Measurements from ENCODE around the gene AZIN2. TPM values are rescaled to one million over a fixed set of nuclear protein-coding genes. Genes with fewer than 3 reads are reported as not detected.

AZIN2 gene
- total RNA-seq (4.9 TPM), polyA plus RNA-seq (ENCODE audit: insufficient read depth, low read depth, low replicate concordance) (7.5 TPM)
- long read RNA-seq, donor 1, partial matches to known transcripts = 0 of 1 reads
- long read RNA-seq, donor 1, other reads (novel, unspliced or antisense) = 0 of 1 reads
- long read RNA-seq, donor 2 = 0 reads
- long read RNA-seq, donor 3 = 0 reads
- long read RNA-seq, donor 4 = 0 reads
- long read RNA-seq, donor 5 = 0 reads
- long read RNA-seq, donor 6 = 0 reads
- long read RNA-seq, donor 7, partial matches to known transcripts = 1 of 4 reads
- long read RNA-seq, donor 7, other reads (novel, unspliced or antisense) = 3 of 4 reads
- long read RNA-seq, donor 8, partial matches to known transcripts = 0 of 1 reads
- long read RNA-seq, donor 8, other reads (novel, unspliced or antisense) = 0 of 1 reads
- long read RNA-seq, donor 9 = 0 reads
- long read RNA-seq, donor 10 = 0 reads

GRCh38 chr1:33080885-33081553, at the start of gene AZIN2:
Gene AZIN2, plus strand, starts transcription at chr1:33081153. Its CDS starts 1,097 bp downstream, at chr1:33082250.
- Histone ChIP-seq H3K36me3 (ENCODE audit: control insufficient read depth in 2 of 3, insufficient read depth in 3 of 3, low read length in 3 of 3) (no peaks in the 10 kb centered on the region), H3K4me3 (ENCODE audit: low read length in 3 of 3) (peak within 1 kb of the TSS; percentile 86 to 95 (median 89)), H3K9ac (ENCODE audit: low read length in 3 of 3) (peak within 1 kb of the TSS; percentile 75 to 92 (median 83)), H3K9me3 (ENCODE audit: control insufficient read depth in 2 of 3, insufficient read depth in 1 of 3, low read length in 3 of 3) (no peaks in the 10 kb centered on the region), H3K27ac (ENCODE audit: low read depth in 2 of 2, low read length in 2 of 2) (peak within 1 kb of the TSS in 1 of 2 donors; percentile 6), H3K27me3 (ENCODE audit: control insufficient read depth, insufficient read depth, low read length) (no peaks in the 10 kb centered on the region), H3K4me1 (ENCODE audit: control insufficient read depth in 2 of 3, insufficient read depth in 2 of 3, low read depth in 1 of 3, low read length in 3 of 3) (peaks cover 0 to 12% (median 12%) of the 10 kb centered on the region in 3 donors)
- no peak for TF ChIP-seq CTCF (IDR thresholded peaks at IDR 0.05; ENCODE audit: borderline replicate concordance, extremely low read depth, insufficient read depth)
- intact Hi-C loops (cut with DNase I) = no loop called here
- FAIRE-seq (no peak), DNase-seq (peak; percentile 98 to 99 (median 98))

- DNase-seq (no peak), FAIRE-seq (no peak)
- no peak for TF ChIP-seq CTCF (IDR thresholded peaks at IDR 0.05; ENCODE audit: borderline replicate concordance, extremely low read depth, insufficient read depth)
- Histone ChIP-seq H3K36me3 (ENCODE audit: control insufficient read depth in 2 of 3, insufficient read depth in 3 of 3, low read length in 3 of 3) (peaks cover 0 to 21% (median 3%) of the 10 kb centered on the region in 3 donors), H3K27me3 (ENCODE audit: control insufficient read depth, insufficient read depth, low read length) (no peaks in the 10 kb centered on the region), H3K9me3 (ENCODE audit: control insufficient read depth in 2 of 3, insufficient read depth in 1 of 3, low read length in 3 of 3) (no peaks in the 10 kb centered on the region), H3K9ac (ENCODE audit: low read length in 3 of 3) (peak overlapping the region in 1 of 3 donors; percentile 13), H3K27ac (ENCODE audit: low read depth in 2 of 2, low read length in 2 of 2) (no peak overlapping the region), H3K4me3 (ENCODE audit: low read length in 3 of 3) (no peak overlapping the region), H3K4me1 (ENCODE audit: control insufficient read depth in 2 of 3, insufficient read depth in 2 of 3, low read depth in 1 of 3, low read length in 3 of 3) (peaks cover 0 to 60% (median 27%) of the 10 kb centered on the region in 3 donors)
- intact Hi-C loops (cut with DNase I) = no loop called here
Observed at GRCh38 chr1:33031506-33031905, 49.4 kb upstream of the AZIN2 start.

- Histone ChIP-seq H3K9me3 (ENCODE audit: control insufficient read depth in 2 of 3, insufficient read depth in 1 of 3, low read length in 3 of 3) (no peaks in the 10 kb centered on the region), H3K27me3 (ENCODE audit: control insufficient read depth, insufficient read depth, low read length) (no peaks in the 10 kb centered on the region), H3K9ac (ENCODE audit: low read length in 3 of 3) (peak overlapping the region in 1 of 3 donors; percentile 4), H3K36me3 (ENCODE audit: control insufficient read depth in 2 of 3, insufficient read depth in 3 of 3, low read length in 3 of 3) (peaks cover 0 to 21% (median 3%) of the 10 kb centered on the region in 3 donors), H3K4me3 (ENCODE audit: low read length in 3 of 3) (peak overlapping the region in 2 of 3 donors; percentile 22 to 44), H3K27ac (ENCODE audit: low read depth in 2 of 2, low read length in 2 of 2) (peak overlapping the region in 1 of 2 donors; percentile 40), H3K4me1 (ENCODE audit: control insufficient read depth in 2 of 3, insufficient read depth in 2 of 3, low read depth in 1 of 3, low read length in 3 of 3) (peaks cover 2 to 56% (median 27%) of the 10 kb centered on the region in 3 donors)
- no peak for FAIRE-seq
- intact Hi-C loops (cut with DNase I) = no loop called here
- no peak for TF ChIP-seq CTCF (IDR thresholded peaks at IDR 0.05; ENCODE audit: borderline replicate concordance, extremely low read depth, insufficient read depth)
- DNase-seq = no peak
Observed at GRCh38 chr1:33032126-33032869, 48.7 kb upstream of the AZIN2 start.
